ENCODE results near the gene ADAMTS2.

The ADAMTS2 gene

GRCh38 chr5:179211631-179212030 is 133.6 kb downstream of the ADAMTS2 start:
- DNase-seq, result peak; percentile 23

GRCh38 chr5:179211068-179211467 is 134.2 kb downstream of the ADAMTS2 start:
- no peak for DNase-seq

GRCh38 chr5:179210478-179210877 is 134.8 kb downstream of the ADAMTS2 start:
- DNase-seq, result peak; percentile 16

GRCh38 chr5:179209359-179210150 is 135.7 kb downstream of the ADAMTS2 start:
- DNase-seq, result peak; percentile 33

- peak; percentile 22 for DNase-seq
Measured at GRCh38 chr5:179208706-179209358, 136.4 kb downstream of the ADAMTS2 start.

GRCh38 chr5:179207920-179208705 is 137.1 kb downstream of the ADAMTS2 start:
- DNase-seq, result peak; percentile 30

GRCh38 chr5:179207470-179207869 is 137.8 kb downstream of the ADAMTS2 start:
- no peak for DNase-seq

GRCh38 chr5:179206366-179206765 is 138.9 kb downstream of the ADAMTS2 start:
- no peak for DNase-seq

- DNase-seq, result no peak
Measured at GRCh38 chr5:179205277-179205676, 140.0 kb downstream of the ADAMTS2 start.

- no peak for DNase-seq
Measured at GRCh38 chr5:179204572-179204971, 140.7 kb downstream of the ADAMTS2 start.

- peak; percentile 23 for DNase-seq
Measured at GRCh38 chr5:179203248-179203647, 142.0 kb downstream of the ADAMTS2 start.

- DNase-seq, result peak; percentile 27
Measured at GRCh38 chr5:179201986-179202385, 143.3 kb downstream of the ADAMTS2 start.

- peak; percentile 18 for DNase-seq
Measured at GRCh38 chr5:179199246-179199645, 146.0 kb downstream of the ADAMTS2 start.

GRCh38 chr5:179198825-179199224 is 146.4 kb downstream of the ADAMTS2 start:
- DNase-seq, result peak; percentile 17

- DNase-seq, result no peak
Measured at GRCh38 chr5:179196405-179197079, 148.7 kb downstream of the ADAMTS2 start.

GRCh38 chr5:179195561-179196404 is 149.5 kb downstream of the ADAMTS2 start:
- no peak for DNase-seq

GRCh38 chr5:179194941-179195381 is 150.3 kb downstream of the ADAMTS2 start:
- no peak for DNase-seq

GRCh38 chr5:179194201-179194910 is 150.9 kb downstream of the ADAMTS2 start:
- no peak for DNase-seq

GRCh38 chr5:179193746-179194145 is 151.5 kb downstream of the ADAMTS2 start:
- no peak for DNase-seq

GRCh38 chr5:179192891-179193470 is 152.3 kb downstream of the ADAMTS2 start:
- no peak for DNase-seq
